T-helper 17 cell (primary cell): ENCODE measurements around the gene TDP2. TPM values are rescaled to one million over a fixed set of nuclear protein-coding genes. Genes with fewer than 3 reads are reported as not detected.
"Not testable (repeated sequence)": the region's sequence is repeated elsewhere in the genome, so short reads cannot be mapped to it uniquely, and the experiment has no call there.

Experiments used
- ATAC-seq: fragments of 150-1000 bp; cut with Tn5 transposase; 2 replicates; pipeline ENCODE4 v1.10.0; 2021; ENCODE audit warnings: mild to moderate bottlenecking, moderate library complexity
- DNase-seq, 3 donors: peaks; one replicate each; pipeline versions ENCODE4 v3.0.0 to v3.0.0-alpha.2; 2020 to 2021
- H3K9me3 ChIP-seq: one replicate; pipeline ENCODE4 v1.7.0; 2013; ENCODE audit warnings: low read length, mild to moderate bottlenecking; ENCODE audit not compliant: control insufficient read depth, poor library complexity, severe bottlenecking
- H3K27ac Mint-ChIP-seq: one replicate; pipeline ENCODE4 v1.8.0; 2022; ENCODE audit warnings: mild to moderate bottlenecking, moderate library complexity, mixed read lengths
- H3K27me3 Mint-ChIP-seq: one replicate; pipeline ENCODE4 v1.8.0; 2022; ENCODE audit warnings: mixed read lengths
- H3K36me3 Mint-ChIP-seq: one replicate; pipeline ENCODE4 v1.8.0; 2022; ENCODE audit warnings: low read depth, mixed read lengths
- H3K4me1 Mint-ChIP-seq: one replicate; pipeline ENCODE4 v1.8.0; 2022; ENCODE audit warnings: mild to moderate bottlenecking, mixed read lengths
- H3K4me3 Mint-ChIP-seq: one replicate; pipeline ENCODE4 v1.8.0; 2022; ENCODE audit warnings: mild to moderate bottlenecking, moderate library complexity, mixed read lengths
- total RNA-seq, 4 donors: library from RNA in 2 of 4; stranded (reverse) in 2 of 4; gene quantifications; one replicate each; pipeline ENCODE4 v1.2.3 and lab custom pipeline; 2022 to 2026

Gene TDP2
- total RNA-seq, 2 donors from 2014 or later, result 35.6 to 42.0 TPM

DNA sequence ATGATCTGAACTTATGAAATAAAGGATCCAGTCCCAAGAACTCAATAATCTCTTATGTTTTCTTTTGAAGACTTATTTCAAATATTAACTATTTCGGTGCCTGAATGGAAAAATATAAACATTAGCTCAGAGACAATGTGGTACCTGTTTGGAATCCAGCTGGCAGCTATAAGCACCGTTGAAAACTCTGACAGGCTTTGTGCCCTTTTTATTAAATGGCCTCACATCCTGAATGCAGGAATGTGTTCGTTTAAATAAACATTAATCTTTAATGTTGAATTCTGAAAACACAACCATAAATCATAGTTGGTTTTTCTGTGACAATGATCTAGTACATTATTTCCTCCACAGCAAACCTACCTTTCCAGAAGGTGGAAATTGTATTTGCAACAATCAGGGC is 16.3 kb downstream of the TDP2 start:
- peaks cover 25% of the 10 kb centered on the region for H3K4me1 Mint-ChIP-seq
- H3K36me3 Mint-ChIP-seq, result peaks cover 10% of the 10 kb centered on the region
- DNase-seq, result no peak
- H3K4me3 Mint-ChIP-seq, result no peak overlapping the region
- H3K9me3 ChIP-seq, result no peaks in the 10 kb centered on the region
- no peak overlapping the region for H3K27ac Mint-ChIP-seq
- no peak for ATAC-seq
- no peaks in the 10 kb centered on the region for H3K27me3 Mint-ChIP-seq

DNA sequence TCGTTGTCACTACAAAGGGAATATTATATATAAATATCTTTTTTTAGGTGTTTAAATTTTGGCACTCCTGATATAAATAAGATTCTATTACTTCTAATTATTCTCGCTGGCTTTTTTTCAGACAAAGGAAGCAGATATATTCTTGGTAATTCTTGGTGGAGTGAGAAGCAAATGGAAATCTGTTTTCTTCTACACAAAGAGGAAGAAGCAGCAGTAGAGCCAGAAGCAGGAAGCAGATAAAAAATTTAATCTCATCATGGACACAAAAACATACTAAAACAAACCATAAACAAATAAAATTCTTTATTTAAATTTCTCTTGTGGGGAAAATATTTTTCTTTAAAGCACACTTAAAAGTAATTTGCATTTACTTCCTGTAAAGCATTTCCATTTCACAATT is 17.0 kb downstream of the TDP2 start:
- no peak overlapping the region for H3K27ac Mint-ChIP-seq

DNA sequence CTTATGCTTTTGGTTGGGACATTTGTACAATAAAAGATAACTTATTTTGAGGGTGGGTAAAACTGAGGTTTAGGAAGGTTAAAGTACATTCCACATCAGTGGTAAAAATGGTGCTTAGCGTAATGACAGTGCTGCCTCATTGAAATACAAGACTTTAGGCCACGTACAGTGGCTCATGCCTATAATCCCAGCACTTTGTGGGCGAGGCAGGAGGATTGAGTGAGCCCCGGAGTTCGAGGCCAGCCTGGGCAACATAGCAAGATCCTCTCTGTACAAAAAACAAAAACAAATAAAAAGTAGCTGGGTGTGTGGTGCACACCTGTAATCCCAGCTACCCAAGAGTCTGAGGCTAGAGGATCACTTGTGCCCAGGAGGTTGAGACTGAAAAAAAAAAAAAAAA is 18.4 kb downstream of the TDP2 start:
- no peaks in the 10 kb centered on the region for H3K9me3 ChIP-seq
- Mint-ChIP-seq H3K4me3 (no peak overlapping the region), H3K27me3 (peaks cover 12% of the 10 kb centered on the region), H3K36me3 (peaks cover 5% of the 10 kb centered on the region), H3K27ac (no peak overlapping the region), H3K4me1 (peaks cover 18% of the 10 kb centered on the region)
- DNase-seq (no peak), ATAC-seq (no peak)

More for the DNA sequence above, 17.0 kb downstream of the TDP2 start:
- peaks cover 10% of the 10 kb centered on the region for H3K36me3 Mint-ChIP-seq
- no peak for DNase-seq
- H3K4me1 Mint-ChIP-seq, result peaks cover 23% of the 10 kb centered on the region
- peaks cover 6% of the 10 kb centered on the region for H3K27me3 Mint-ChIP-seq
- H3K4me3 Mint-ChIP-seq, result no peak overlapping the region
- no peak for ATAC-seq
- H3K9me3 ChIP-seq, result no peaks in the 10 kb centered on the region

DNA sequence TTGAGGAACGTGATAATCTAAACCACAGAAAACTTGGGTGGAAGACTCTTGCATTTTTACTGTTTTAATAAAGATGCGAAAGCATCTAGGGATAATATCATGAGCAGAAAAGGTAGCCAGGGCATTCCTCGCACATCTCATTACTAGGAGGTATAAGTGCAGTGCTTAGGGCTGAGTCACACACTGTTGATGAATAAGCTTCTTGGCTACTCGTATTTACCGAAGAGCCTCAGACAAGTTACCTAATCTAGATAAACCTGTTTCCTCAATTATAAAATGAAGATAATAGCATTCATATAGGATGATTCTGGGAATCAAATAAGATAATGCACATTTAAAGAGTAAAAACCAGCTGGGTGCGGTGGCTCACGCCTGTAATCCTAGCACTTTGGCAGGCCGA is 19.9 kb downstream of the TDP2 start:
- Mint-ChIP-seq H3K4me3 (peak overlapping the region; percentile 97), H3K4me1 (peaks cover 13% of the 10 kb centered on the region), H3K27ac (peak overlapping the region; percentile 94)

DNA sequence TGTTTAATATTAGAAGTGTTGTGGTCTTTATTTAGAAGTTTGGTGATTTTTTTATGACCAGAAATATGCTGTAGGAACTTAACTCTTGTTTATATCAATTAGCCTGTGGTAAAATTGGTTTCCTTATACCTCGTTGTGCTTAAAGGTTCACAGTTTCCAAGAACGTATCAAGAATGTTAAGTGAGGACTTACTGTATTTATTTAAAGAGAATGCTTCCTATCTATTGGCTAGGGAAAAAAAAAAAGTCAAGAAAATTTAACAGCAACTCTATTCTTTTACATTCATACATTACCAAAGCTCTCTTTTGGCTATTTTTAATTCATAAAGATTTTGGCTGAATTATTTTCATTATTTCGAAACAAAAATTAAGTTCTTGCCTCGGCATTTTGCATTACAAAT is 22.3 kb downstream of the TDP2 start:
- no peaks in the 10 kb centered on the region for H3K9me3 ChIP-seq
- H3K27me3 Mint-ChIP-seq, result peaks cover 30% of the 10 kb centered on the region
- no peaks in the 10 kb centered on the region for H3K36me3 Mint-ChIP-seq
- peaks cover 13% of the 10 kb centered on the region for H3K4me1 Mint-ChIP-seq
- H3K27ac Mint-ChIP-seq, result no peak overlapping the region
- no peak overlapping the region for H3K4me3 Mint-ChIP-seq
- DNase-seq (no peak), ATAC-seq (no peak)

More for the DNA sequence above, 19.9 kb downstream of the TDP2 start:
- Mint-ChIP-seq H3K27me3 (peaks cover 12% of the 10 kb centered on the region), H3K36me3 (peaks cover under 1% of the 10 kb centered on the region)
- no peaks in the 10 kb centered on the region for H3K9me3 ChIP-seq
- DNase-seq (no peak), ATAC-seq (no peak)

DNA sequence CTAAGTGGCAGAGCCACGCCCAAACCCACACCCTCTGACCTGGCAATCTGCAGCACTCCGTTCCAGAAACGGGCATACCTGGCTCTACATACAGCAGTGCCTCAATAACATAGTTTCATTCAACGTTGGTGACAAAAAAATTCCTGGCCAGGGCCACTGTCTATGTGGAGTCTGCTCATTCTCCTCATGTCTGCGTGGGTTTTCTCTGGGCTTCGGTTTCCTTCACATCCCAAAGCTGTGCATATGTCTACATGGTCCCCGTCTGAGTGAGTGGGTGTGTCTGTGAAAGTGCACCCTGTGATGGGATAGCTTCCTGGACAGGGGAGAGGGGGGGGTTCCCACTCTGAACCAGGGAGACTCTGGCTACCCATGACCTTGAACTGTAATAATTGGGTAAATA is 22.8 kb downstream of the TDP2 start:
- H3K27me3 Mint-ChIP-seq, result peaks cover 30% of the 10 kb centered on the region
- DNase-seq (no peak), ATAC-seq (no peak)
- H3K27ac Mint-ChIP-seq, result no peak overlapping the region
- H3K4me3 Mint-ChIP-seq, result no peak overlapping the region
- H3K36me3 Mint-ChIP-seq, result no peaks in the 10 kb centered on the region
- no peaks in the 10 kb centered on the region for H3K9me3 ChIP-seq
- H3K4me1 Mint-ChIP-seq, result peaks cover 13% of the 10 kb centered on the region

DNA sequence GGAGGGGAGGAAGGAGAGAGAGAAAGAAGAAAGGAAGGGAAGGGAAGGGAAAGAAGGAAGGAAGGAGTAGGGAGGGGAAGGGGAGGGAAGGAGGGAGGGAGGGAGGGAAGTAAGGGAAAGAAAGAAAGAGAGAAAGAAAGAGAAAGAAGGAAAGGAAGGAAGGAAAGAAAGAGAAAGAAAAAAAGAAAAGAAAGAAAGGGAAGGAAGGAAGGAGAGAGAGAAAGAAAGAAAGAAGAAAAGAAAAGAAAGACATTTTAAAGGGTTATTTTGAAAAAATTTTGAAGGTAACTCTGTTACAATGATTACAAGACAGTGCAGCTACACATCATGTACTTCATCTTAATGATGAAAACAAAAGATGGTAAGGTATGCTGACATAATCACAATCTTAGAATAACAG is 24.6 kb downstream of the TDP2 start:
- H3K4me1 Mint-ChIP-seq, result peaks cover 9% of the 10 kb centered on the region
- no peaks in the 10 kb centered on the region for H3K9me3 ChIP-seq
- ATAC-seq (no peak), DNase-seq (no peak)
- peaks cover 4% of the 10 kb centered on the region for H3K36me3 Mint-ChIP-seq
- no peak overlapping the region for H3K27ac Mint-ChIP-seq
- peak overlapping the region; percentile 22 for H3K4me3 Mint-ChIP-seq
- H3K27me3 Mint-ChIP-seq, result peaks cover 35% of the 10 kb centered on the region

DNA sequence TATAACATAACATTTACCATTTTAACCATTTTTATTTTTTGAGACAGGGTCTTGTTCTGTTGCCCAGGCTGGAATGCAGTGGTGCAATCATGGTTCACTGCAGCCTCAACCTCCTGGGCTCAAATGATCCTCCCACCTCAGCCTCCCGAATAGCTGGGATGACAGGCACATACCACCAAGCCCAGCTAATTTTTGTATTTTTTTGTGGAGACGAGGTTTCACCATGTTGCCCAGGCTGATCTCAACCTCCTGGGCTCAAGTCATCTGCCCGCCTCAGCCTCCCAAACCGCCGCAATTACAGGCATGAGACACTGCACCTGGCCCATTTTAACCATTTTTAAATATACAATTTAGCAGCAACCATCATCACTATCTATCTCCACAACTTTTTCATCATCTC is 26.1 kb downstream of the TDP2 start:
- not testable (repeated sequence) for H3K9me3 ChIP-seq, H3K4me3 Mint-ChIP-seq, H3K36me3 Mint-ChIP-seq, H3K27ac Mint-ChIP-seq, ATAC-seq, H3K4me1 Mint-ChIP-seq, DNase-seq
- H3K27me3 Mint-ChIP-seq, result peaks cover 36% of the 10 kb centered on the region

DNA sequence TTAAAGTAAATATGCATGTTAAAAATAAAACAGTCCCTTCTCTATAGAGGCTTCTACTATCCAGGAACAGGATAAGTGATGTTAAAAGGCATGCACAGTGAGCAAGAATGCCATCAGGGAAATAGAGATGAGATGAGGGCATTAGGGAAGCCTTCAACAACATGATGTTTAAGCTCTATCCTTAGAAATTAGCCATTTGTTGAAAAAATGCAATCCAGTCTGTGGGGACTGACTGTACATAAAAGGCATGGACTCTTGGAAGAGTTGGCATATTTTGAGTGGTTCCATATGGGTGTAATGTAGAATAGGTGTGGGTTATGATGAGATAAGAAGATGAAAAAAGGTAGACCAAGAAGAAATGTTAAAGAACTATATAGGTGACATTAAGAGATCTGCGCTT is 26.5 kb downstream of the TDP2 start:
- ATAC-seq (no peak), DNase-seq (no peak)
- H3K36me3 Mint-ChIP-seq, result peaks cover 4% of the 10 kb centered on the region
- H3K27me3 Mint-ChIP-seq, result peaks cover 39% of the 10 kb centered on the region
- no peak overlapping the region for H3K4me3 Mint-ChIP-seq
- H3K9me3 ChIP-seq, result no peaks in the 10 kb centered on the region
- H3K4me1 Mint-ChIP-seq, result no peaks in the 10 kb centered on the region
- no peak overlapping the region for H3K27ac Mint-ChIP-seq

DNA sequence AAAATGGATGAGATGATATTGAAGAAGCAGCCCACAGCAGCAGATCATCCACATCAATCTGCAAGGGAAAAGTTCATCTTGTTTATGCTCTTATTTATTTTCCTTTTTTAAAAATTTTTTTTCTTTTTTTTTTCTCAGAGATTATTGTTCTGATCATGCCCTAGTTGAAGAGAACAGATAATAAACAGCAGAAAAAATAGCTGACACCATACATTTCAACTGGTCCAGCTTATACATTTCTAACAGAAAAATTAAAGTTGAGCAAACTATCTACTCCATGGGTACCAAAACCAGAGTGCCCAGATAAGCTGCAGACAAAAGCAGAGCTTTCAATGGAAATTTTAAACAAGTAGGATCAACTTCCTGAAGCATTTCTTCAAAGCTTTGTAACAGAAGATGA is 30.0 kb downstream of the TDP2 start:
- no peaks in the 10 kb centered on the region for H3K9me3 ChIP-seq
- ATAC-seq (no peak), DNase-seq (no peak)
- Mint-ChIP-seq H3K4me1 (no peaks in the 10 kb centered on the region), H3K27me3 (peaks cover 47% of the 10 kb centered on the region), H3K4me3 (no peak overlapping the region), H3K27ac (no peak overlapping the region), H3K36me3 (peaks cover 4% of the 10 kb centered on the region)

DNA sequence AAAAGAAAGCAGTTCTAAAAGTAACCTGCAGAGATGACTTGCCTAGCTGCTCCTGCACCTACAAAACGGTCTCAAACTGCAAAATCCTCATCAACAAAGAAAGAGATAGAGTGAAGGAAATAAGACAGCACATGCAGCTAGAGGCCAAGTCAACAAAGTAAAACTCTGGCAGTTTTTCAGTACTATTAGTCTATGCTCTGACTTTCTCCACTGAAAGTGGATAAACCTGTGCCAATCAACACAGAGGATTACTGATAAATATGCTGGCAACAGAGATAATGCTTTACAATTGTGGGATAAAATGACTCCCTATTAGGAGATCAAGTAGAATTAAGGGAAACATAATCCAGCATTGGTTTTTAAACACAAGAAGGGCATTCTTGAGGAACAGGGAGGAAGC is 34.1 kb downstream of the TDP2 start:
- no peaks in the 10 kb centered on the region for H3K9me3 ChIP-seq
- no peak overlapping the region for H3K4me3 Mint-ChIP-seq
- H3K4me1 Mint-ChIP-seq, result peaks cover 3% of the 10 kb centered on the region
- no peak for DNase-seq
- H3K36me3 Mint-ChIP-seq, result no peaks in the 10 kb centered on the region
- peaks cover 32% of the 10 kb centered on the region for H3K27me3 Mint-ChIP-seq
- ATAC-seq, result no peak
- no peak overlapping the region for H3K27ac Mint-ChIP-seq

DNA sequence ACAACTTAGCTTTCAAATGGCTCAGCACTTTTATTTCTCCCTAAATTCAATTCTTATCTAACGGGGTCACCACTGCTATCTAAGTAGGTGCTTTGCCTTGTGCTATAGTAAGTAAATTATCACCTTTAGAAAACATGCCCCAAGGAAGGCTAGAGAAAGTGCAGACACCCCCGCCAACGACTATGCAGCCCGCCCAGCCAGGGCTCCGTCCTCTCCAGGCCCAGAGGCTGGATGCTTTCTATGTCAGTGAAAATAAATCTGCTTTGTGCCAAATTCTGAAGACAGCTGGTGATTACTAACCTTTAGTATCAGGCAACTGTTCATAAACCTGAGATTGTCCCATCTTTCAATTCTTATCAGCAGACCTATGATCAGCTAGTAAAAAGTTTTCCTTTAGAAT is 35.0 kb downstream of the TDP2 start:
- H3K27ac Mint-ChIP-seq, result no peak overlapping the region

DNA sequence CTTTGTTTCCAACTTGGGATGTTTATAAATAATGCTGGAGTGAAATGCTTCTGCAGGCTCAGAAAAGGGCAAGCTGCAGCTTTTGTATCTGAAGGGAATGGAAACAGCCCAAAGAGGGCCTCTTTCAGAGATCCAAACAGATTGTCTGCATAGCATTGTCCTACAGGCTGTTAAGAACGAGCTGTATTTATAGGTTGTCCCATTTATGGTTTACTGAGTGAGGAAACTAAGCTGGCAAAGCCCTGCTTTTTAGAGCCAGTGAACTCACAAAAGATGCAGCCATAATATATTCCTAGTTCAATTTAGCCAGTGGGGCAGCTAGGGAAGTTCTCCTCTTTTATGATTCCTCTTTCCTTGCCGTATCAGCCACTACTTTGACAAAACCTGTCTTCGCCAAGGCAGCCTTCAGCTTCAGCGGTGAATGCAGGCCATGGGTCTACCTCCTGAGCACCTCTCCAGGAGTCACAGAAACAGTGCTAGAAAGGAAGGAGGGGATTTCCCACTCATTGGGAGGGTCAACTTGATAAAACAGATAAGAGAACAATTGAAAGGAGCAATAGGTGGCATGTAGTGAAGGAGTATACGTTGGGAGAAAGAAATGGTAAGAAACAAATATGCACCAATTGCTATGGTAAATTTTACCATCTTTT is 35.7 kb downstream of the TDP2 start:
- DNase-seq (no peak), ATAC-seq (no peak)
- Mint-ChIP-seq H3K4me1 (peaks cover 3% of the 10 kb centered on the region), H3K27me3 (peaks cover 35% of the 10 kb centered on the region), H3K4me3 (no peak overlapping the region), H3K36me3 (no peaks in the 10 kb centered on the region), H3K27ac (no peak overlapping the region)
- no peaks in the 10 kb centered on the region for H3K9me3 ChIP-seq

More for the DNA sequence above, 35.0 kb downstream of the TDP2 start:
- peaks cover 32% of the 10 kb centered on the region for H3K27me3 Mint-ChIP-seq
- H3K36me3 Mint-ChIP-seq, result no peaks in the 10 kb centered on the region
- DNase-seq (no peak), ATAC-seq (no peak)
- no peaks in the 10 kb centered on the region for H3K9me3 ChIP-seq
- H3K4me1 Mint-ChIP-seq, result peaks cover 3% of the 10 kb centered on the region
- H3K4me3 Mint-ChIP-seq, result no peak overlapping the region

DNA sequence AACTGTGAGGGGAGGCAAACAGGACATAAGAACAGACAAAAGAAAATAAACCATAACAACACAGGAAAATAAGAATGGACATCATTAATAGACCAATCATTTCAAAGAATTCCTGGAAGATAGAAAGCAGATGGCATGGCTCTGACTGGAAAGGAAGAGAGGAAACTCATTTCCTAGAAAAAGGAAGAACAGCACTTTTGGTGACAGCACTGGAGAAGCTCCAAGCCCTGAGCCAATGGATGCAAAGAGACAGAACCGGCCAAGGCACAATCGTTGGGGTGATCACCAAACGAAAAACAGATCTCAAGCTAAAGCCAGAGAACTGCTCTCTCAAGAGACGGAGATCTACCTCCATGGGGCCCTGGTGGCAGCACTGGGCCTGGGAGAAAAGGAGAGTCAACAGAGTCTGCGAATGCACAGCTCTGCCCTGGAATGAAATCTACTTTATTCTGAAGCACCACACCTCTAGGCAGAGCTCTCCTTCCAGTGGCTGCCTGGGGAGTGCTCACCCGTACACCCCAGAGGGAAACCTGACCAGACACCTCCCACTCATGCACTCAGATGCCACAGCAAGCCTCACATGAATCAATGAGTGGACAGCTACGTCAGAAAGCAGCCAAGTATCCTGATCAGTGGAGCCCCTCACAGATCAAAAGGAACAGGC is 44.9 kb downstream of the TDP2 start:
- H3K9me3 ChIP-seq, result no peaks in the 10 kb centered on the region
- DNase-seq (no peak), ATAC-seq (no peak)
- Mint-ChIP-seq H3K4me1 (no peaks in the 10 kb centered on the region), H3K27ac (no peak overlapping the region), H3K27me3 (peaks cover 22% of the 10 kb centered on the region), H3K4me3 (no peak overlapping the region), H3K36me3 (peaks cover 2% of the 10 kb centered on the region)
